ENCODE data around the gene RBPJ.
A peak's percentile ranks its signal among the peaks of the same experiment; 100 is the strongest.

Gene RBPJ

DNA sequence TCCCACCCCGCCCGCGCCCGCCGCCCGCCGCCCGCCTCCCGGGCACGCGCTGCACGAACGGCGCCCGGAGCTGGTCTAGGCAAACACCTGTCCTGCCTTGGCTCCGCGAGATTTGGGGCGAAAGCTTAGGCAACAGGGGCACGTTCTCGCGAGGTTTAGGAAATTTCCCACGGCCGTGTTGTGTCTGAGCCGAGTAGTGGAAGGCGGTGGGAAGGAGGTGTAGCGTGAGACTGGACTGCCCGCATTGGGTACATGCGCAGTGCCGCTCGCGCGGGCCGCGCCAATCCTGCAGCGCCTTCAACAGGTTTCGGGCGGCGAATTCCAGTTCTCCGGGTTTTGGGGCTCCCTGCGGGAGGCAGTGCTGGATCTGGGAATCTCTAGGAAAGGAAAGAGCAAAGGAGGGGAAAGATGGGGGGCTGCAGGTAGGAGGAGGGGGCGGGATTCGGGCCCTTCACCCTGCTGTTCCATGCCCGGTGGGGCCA lies 1.3 kb upstream of the RBPJ start:
- Histone ChIP-seq H3K27ac (peak overlapping the region; percentile 95), H3K4me3 (ENCODE audit: low read depth, low read length) (peak overlapping the region; percentile 90), H3K36me3 (replicated peaks) (no peaks in the 10 kb centered on the region), H3K27me3 (replicated peaks) (no peaks in the 10 kb centered on the region)
- peak; percentile 100 for DNase-seq
- TF ChIP-seq, protein P1, sequence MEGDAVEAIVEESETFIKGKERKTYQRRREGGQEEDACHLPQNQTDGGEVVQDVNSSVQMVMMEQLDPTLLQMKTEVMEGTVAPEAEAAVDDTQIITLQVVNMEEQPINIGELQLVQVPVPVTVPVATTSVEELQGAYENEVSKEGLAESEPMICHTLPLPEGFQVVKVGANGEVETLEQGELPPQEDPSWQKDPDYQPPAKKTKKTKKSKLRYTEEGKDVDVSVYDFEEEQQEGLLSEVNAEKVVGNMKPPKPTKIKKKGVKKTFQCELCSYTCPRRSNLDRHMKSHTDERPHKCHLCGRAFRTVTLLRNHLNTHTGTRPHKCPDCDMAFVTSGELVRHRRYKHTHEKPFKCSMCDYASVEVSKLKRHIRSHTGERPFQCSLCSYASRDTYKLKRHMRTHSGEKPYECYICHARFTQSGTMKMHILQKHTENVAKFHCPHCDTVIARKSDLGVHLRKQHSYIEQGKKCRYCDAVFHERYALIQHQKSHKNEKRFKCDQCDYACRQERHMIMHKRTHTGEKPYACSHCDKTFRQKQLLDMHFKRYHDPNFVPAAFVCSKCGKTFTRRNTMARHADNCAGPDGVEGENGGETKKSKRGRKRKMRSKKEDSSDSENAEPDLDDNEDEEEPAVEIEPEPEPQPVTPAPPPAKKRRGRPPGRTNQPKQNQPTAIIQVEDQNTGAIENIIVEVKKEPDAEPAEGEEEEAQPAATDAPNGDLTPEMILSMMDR (IDR thresholded peaks at IDR 0.05; ENCODE audit: low read depth, low read length, missing control alignments): no peak
- in situ Hi-C loops (cut with HindIII; ENCODE audit: low pct_ligation_motif_present, low sequenced_read_pairs): no loop called here

DNA sequence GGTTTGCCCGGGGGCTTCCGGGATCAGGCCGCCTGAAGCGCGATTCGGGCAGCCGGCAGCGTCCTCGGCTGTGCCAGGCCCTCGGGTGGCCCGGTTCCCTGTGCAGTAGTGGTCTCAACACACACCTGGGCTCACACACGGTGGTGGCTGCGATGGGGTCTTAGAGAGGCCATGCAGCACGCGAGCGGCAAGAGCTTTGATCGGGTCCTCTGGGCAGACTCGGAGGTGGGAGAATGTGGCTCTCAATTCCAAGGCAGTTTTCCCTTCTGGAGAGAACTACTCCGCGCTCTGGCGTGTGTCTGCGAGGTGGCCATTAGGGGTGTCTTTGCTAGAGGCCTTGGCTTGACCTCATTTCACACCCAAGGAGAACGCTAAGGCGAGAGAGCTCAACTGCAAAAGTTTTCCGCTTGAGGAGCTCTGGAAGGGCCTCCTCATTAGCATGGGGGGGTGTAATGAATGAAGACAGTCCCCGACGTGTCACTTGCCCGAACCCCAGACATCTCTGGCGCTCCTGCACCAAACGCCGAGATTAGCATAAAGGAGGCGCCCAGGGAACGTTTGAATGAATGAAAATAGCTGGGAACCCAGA lies 771 bp upstream of the RBPJ start:
- in situ Hi-C loops (cut with HindIII; ENCODE audit: low pct_ligation_motif_present, low sequenced_read_pairs): no loop called here
- no peaks in the 10 kb centered on the region for H3K36me3 ChIP-seq (replicated peaks)
- TF ChIP-seq, protein P1 (IDR thresholded peaks at IDR 0.05; ENCODE audit: low read depth, low read length, missing control alignments): no peak

DNA sequence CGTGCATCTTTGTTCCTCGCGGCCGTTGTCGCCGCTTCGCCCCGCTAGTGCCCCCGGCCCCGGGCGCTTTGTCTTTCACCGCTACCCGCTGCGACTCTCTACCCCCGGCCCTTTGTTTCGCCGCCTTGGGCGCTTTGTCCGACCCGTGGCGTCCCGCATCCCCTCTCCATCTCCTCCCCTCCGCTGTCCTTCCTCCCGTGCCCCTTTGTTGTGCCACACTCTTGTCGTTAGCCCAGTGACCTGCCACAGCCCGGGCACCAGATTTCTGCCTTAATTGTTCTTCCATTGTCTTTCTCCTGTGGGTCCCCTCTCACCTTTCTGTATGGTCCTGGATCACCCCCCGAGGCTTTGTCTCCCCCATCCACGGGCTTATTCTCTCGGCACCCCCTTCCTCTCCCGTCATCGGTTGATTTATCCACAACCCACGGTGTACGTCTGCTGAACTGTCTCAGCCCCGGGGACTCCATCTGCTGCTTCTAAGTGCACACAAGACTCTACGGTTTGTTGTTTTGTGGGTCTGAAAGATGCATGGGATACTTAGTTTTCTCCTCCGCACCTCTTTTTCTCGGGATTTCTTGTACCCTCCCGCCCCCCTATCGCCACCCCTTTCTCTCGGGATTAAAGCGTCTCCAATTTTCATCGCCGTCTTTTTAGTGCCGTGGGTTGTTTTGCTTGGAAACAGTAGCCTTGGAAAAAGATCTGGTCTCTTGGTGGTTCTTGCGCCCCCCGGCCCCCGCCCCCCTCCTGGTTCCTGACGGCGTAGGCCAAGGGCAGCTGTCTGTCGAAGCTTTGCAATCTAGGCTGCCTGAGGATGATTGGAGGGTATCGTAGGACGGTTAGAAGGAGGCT lies 783 bp downstream of the RBPJ start:
- TF ChIP-seq, protein P1 (IDR thresholded peaks at IDR 0.05; ENCODE audit: low read depth, low read length, missing control alignments): no peak
- Histone ChIP-seq H3K4me3 (ENCODE audit: low read depth, low read length) (peak overlapping the region; percentile 90), H3K27ac (peak overlapping the region; percentile 95), H3K36me3 (replicated peaks) (no peaks in the 10 kb centered on the region), H3K27me3 (replicated peaks) (no peaks in the 10 kb centered on the region)
- DNase-seq: no peak
- in situ Hi-C loops (cut with HindIII; ENCODE audit: low pct_ligation_motif_present, low sequenced_read_pairs): no loop called here

More for the DNA sequence above, 771 bp upstream of the RBPJ start:
- Histone ChIP-seq H3K27ac (peak overlapping the region; percentile 95), H3K27me3 (replicated peaks) (no peaks in the 10 kb centered on the region), H3K4me3 (ENCODE audit: low read depth, low read length) (peak overlapping the region; percentile 90)
- no peak for DNase-seq

DNA sequence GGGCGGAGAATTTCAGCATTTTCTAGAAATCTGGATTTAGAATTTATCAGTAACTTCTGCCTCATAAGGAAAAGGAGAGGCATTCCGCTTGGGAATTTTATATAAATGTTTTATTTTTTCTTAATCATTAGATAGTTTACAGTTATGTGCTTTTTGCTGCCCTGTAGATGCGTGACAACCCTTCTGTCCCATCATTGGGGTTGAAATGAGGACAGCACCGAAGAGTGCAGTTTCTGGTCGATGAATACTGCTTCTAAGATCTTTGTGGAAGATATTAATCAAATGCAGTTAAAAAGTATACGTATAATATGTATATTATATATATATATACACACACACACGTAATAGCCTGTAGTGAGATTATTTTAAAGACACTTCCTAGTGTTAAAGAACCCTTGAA lies 1.5 kb downstream of the RBPJ start:
- no peak for DNase-seq
- no peaks in the 10 kb centered on the region for H3K27me3 ChIP-seq (replicated peaks)
- peak overlapping the region; percentile 90 for H3K4me3 ChIP-seq (ENCODE audit: low read depth, low read length)
- peak overlapping the region; percentile 95 for H3K27ac ChIP-seq
- H3K36me3 ChIP-seq (replicated peaks): no peaks in the 10 kb centered on the region
- TF ChIP-seq, protein P1 (IDR thresholded peaks at IDR 0.05; ENCODE audit: low read depth, low read length, missing control alignments): no peak
- in situ Hi-C loops (cut with HindIII; ENCODE audit: low pct_ligation_motif_present, low sequenced_read_pairs): no loop called here

DNA sequence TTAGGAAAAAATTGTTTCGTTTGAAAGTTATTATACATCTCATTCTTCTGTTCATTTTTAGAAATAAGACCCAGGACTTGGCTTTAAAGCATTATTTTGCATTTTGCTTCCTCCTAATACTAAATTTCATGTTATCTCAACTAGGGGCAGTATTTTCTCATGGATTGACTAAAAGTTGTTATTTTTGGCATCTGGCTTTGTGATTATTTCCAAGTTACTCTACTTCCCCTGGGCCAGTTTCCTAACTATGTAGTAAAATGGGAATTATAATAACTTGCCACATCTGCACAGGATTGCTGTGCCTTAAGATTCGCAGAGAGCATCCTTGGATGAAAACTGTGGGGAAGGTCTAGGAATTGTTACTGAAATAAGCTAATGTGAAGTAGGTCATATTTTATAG lies 3.0 kb downstream of the RBPJ start:
- Histone ChIP-seq H3K27me3 (replicated peaks) (no peaks in the 10 kb centered on the region), H3K36me3 (replicated peaks) (no peaks in the 10 kb centered on the region), H3K4me3 (ENCODE audit: low read depth, low read length) (no peak overlapping the region), H3K27ac (no peak overlapping the region)
- no peak for DNase-seq
- TF ChIP-seq, protein P1 (IDR thresholded peaks at IDR 0.05; ENCODE audit: low read depth, low read length, missing control alignments): peak; percentile 18
- in situ Hi-C loops (cut with HindIII; ENCODE audit: low pct_ligation_motif_present, low sequenced_read_pairs): no loop called here

All from brain microvascular endothelial cell (primary cell).